Stimulated activated CD8-positive, alpha-beta memory T cell treated with anti-CD3 and anti-CD28 coated beads, Interleukin-12 subunit alpha, Interleukin-12 subunit beta, amount 100 ng/mL, for 24 hours (primary cell): ENCODE measurements around the gene KCNAB2.

Experiments used
- DNase-seq: peaks from one replicate; pipeline ENCODE4 v3.0.0-alpha.2; 2020; ENCODE audit errors: extremely low read depth

KCNAB2 gene

DNA sequence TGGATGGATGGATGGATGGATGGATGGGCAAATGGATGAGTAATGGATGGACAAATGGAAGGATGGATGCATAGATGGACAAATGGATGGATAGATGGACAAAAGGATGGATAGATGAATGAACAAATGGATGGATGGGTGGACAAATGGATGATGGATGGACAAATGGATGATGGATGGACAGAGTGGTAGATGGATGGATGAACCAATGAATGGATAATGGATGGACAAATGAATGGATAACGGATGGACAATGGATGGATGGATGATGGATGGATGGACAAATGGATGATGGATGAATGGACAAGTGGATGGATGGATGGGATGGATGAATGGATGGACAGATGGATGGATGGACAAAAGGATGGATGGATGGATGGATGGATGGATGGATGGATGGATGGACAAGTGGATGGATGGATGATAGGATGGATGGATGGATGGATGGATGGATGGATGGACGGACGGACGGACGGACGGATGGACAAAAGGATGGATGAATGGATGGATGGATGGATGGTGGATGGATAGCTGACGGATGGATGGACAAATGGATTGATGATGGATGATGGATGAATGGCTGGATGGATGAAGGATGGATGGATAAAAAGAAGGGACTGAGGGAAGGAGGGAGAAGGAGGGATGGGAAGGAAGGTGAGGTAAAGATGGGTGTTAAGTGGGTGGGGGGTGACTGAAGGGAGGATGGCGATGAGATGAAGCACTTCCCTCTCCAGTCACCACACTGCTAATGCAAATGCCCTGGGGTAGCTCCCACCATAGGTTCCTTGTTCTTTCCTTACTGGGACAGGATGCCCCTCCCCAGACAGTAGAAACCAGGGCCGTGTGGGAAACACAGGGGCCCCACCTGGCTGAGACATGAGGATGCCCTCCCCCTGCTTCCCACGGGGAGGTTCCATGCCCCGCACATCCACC lies 104.6 kb downstream of the KCNAB2 start:
- DNase-seq, result no peak
